NB4 (cell line): Measurements from ENCODE around the gene PLA2G1B.

Experiments used
- POLR2A ChIP-seq: IDR thresholded peaks from 2 replicates; pipeline ENCODE4 v1.6.1; 2011; ENCODE audit warnings: mild to moderate bottlenecking; ENCODE audit not compliant: insufficient read length; ENCODE audit errors: extremely low read depth
- TF ChIP-seq, protein P1 (sequence below): IDR thresholded peaks from one replicate; pipeline ENCODE4 v1.5.1; 2012; ENCODE audit warnings: low read depth, low read length
- TF ChIP-seq, protein P2 (sequence below): IDR thresholded peaks from 2 replicates; pipeline ENCODE4 v1.6.1; 2011; ENCODE audit warnings: low read depth, low read length

DNA sequence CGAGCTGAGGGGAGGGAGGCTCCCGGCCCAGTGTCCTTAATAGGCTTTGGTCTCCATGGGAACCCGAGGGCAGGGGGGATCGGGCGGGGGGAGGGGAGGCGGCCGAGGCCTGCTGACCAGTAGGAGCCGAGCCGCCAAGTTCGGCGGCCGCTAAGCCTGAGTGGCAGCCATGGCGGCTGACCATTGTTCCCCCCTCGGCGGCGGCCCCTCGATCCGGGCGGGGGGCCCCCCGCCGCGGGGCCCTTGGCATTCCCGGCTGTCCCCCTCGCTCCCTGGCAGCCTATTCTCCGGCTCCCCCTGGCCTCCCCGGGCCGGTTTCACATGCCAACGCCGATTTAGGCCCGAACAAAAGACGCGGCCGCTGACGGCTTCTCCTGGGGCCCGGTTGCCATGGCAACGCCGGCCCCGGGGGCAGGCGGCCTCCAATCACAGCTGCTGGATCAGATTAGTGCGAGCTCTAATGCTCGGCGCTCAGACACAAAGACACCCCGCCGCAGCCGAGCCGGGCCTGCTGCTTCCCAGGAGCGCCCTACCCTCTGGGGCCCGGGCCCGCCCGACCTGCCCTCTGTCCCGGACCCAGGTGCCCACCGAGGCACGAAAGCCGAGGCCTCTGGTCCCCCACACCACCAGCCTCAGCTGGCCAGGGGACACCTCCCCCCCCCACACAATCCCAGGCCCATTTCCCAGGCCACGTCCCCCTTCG, 34.1 kb upstream of the PLA2G1B start:
- TF ChIP-seq, protein P1, sequence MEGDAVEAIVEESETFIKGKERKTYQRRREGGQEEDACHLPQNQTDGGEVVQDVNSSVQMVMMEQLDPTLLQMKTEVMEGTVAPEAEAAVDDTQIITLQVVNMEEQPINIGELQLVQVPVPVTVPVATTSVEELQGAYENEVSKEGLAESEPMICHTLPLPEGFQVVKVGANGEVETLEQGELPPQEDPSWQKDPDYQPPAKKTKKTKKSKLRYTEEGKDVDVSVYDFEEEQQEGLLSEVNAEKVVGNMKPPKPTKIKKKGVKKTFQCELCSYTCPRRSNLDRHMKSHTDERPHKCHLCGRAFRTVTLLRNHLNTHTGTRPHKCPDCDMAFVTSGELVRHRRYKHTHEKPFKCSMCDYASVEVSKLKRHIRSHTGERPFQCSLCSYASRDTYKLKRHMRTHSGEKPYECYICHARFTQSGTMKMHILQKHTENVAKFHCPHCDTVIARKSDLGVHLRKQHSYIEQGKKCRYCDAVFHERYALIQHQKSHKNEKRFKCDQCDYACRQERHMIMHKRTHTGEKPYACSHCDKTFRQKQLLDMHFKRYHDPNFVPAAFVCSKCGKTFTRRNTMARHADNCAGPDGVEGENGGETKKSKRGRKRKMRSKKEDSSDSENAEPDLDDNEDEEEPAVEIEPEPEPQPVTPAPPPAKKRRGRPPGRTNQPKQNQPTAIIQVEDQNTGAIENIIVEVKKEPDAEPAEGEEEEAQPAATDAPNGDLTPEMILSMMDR, result no peak
- TF ChIP-seq, protein P2, sequence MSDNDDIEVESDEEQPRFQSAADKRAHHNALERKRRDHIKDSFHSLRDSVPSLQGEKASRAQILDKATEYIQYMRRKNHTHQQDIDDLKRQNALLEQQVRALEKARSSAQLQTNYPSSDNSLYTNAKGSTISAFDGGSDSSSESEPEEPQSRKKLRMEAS, result no peak
- no peak for TF ChIP-seq POLR2A
